Measurements from ENCODE around the gene TEX14.
"Not testable (repeated sequence)": the region's sequence is repeated elsewhere in the genome, so short reads cannot be mapped to it uniquely, and the experiment has no call there.

TEX14 gene

DNA sequence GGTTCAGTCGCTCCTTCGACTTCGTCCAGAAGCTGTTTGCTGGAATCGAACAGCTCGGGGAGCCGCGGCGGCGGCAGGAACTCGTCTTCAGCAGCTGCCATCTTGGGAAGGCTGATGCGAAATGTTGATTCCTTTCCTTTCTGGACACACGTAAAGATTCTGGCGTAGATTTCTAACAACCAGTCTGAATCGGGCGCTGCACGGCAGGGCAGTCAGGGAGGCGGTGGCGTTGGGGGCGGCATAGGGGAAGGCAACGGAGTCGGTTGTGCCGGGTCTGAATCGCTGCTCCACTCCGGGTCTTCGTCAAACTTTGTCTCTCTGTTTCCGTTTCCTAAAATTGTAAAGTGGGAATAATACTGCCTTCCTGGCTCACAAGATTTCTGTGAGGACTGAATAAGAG lies 30.3 kb downstream of the TEX14 start:
- H3K4me3 ChIP-seq (ENCODE audit: low read length), result no peak overlapping the region
- TF ChIP-seq, protein P1, sequence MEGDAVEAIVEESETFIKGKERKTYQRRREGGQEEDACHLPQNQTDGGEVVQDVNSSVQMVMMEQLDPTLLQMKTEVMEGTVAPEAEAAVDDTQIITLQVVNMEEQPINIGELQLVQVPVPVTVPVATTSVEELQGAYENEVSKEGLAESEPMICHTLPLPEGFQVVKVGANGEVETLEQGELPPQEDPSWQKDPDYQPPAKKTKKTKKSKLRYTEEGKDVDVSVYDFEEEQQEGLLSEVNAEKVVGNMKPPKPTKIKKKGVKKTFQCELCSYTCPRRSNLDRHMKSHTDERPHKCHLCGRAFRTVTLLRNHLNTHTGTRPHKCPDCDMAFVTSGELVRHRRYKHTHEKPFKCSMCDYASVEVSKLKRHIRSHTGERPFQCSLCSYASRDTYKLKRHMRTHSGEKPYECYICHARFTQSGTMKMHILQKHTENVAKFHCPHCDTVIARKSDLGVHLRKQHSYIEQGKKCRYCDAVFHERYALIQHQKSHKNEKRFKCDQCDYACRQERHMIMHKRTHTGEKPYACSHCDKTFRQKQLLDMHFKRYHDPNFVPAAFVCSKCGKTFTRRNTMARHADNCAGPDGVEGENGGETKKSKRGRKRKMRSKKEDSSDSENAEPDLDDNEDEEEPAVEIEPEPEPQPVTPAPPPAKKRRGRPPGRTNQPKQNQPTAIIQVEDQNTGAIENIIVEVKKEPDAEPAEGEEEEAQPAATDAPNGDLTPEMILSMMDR (conservative IDR thresholded peaks at IDR 0.05; ENCODE audit: low read length), result no peak
- no peak for DNase-seq (ENCODE audit: low read depth)

DNA sequence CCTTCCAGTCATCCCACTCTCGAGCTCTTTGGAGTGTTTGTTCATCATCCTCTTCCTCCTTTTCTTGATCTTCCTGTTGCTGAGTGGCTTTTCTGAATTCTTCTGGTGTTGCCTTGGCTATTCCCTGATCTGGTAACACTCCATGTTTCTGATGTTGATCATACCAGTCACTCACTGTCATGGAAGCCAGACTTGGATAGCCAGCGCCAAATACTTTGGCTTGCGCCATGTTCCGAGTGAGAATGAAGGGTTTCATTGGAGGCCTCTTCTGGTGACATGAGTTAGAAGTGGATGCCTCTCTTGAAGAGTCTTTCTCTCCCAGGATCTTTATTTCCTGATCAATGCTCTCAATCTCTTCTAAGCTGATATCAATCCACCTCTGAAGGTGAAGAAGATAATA lies 31.2 kb downstream of the TEX14 start:
- no peak overlapping the region for H3K4me3 ChIP-seq (ENCODE audit: low read length)
- no peak for DNase-seq (ENCODE audit: low read depth)
- TF ChIP-seq, protein P1 (conservative IDR thresholded peaks at IDR 0.05; ENCODE audit: low read length), result no peak

DNA sequence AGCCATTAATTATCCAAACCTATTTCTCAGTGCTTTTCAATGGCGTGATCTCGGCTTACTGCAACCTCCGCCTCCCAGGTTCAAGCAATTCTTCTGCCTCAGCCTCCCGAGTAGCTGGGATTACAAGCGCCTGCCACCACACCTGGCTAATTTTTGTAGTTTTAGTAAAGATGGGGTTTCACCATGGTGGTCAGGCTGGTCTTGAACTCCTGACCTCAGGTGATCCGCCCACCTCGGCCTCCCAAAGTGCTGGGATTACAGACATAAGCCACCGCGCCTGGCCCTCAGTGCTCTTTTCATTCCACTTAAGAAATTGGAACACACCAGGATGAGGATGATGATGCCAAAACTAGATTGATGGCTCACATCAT lies 32.1 kb downstream of the TEX14 start:
- H3K4me3 ChIP-seq (ENCODE audit: low read length), result peak overlapping the region; percentile 49
- not testable (repeated sequence) for DNase-seq (ENCODE audit: low read depth)

DNA sequence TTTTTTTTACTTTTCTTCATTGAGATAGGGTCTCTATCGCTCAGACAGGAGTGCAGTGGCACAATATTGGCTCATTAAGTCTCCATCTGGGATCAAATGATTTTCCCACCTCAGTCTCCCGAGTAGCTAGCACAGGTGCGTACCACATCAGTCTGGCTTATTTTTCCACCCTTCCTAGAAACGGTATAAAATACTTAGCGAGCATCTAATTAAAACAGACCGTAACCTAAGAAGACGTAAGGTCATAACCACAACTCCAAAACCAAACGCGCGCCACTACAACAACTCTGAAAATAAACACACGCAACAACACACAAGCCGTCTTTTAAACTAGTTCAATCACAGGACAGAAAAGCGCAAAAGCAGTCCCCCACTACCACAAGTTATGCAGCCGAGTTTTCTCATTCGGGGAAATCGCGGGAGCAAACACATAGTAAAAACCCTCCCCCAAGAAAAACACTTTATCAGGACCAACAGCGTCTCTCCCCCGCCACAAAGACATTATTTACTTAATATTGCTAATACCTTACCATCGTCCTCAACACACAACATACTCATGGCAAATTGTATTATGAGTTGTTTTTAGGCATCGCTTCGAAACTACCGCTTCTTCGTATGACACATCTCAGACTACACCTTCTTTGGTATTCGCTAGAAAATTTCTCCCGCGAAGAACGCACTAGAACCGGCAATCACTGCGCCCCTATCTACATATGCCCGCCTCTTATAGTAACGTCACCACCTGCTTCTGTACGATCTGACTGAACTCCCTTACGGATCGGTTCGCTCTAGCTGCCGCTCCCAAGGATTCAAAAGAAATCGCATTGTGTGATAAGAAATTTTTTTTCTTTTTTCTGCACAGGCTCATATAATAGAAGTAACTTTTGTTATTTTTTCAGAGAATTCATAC lies 32.8 kb downstream of the TEX14 start:
- TF ChIP-seq, protein P1 (conservative IDR thresholded peaks at IDR 0.05; ENCODE audit: low read length), result no peak
- peak; percentile 88 for DNase-seq (ENCODE audit: low read depth)
- H3K4me3 ChIP-seq (ENCODE audit: low read length), result peak overlapping the region; percentile 49

DNA sequence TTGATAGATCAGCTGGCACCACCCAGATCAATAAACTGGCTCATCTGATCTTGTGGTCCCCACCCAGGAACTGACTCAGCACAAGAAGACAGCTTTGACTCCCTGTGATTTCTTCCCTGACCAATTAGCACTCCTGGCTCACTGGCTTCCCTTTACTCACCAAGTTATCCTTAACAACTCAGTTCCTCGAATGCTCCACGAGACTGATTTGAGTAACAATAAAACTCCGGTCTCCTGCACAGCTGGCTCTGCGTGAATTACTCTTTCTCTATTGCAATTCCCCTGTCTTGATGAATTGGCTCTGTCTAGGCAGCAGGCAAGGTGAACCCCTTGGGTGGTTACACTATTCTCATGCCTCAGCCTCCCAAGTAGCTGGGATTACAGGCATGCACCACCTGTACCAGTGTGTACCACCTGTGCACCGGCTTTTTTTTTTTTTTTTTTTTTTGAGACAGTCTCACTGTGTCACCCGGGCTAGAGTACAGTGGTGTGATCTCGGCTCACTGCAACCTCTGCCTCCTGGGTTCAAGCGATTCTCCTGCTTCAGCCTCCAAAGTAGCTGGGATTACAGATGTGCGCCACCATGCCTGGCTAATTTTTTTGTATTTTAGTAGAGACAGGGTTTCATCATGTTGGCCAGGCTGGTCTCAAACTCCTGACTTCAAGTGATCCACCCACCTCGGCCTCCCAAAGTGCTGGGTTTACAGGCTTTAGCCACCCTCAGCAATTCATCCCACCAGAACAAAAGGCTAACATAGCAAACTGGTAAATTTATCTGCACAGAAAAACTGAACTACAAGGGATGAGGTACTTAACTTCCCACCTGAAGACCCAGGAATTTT lies 33.7 kb downstream of the TEX14 start:
- H3K4me3 ChIP-seq (ENCODE audit: low read length), result not testable (repeated sequence)
- DNase-seq (ENCODE audit: low read depth), result peak; percentile 5

DNA sequence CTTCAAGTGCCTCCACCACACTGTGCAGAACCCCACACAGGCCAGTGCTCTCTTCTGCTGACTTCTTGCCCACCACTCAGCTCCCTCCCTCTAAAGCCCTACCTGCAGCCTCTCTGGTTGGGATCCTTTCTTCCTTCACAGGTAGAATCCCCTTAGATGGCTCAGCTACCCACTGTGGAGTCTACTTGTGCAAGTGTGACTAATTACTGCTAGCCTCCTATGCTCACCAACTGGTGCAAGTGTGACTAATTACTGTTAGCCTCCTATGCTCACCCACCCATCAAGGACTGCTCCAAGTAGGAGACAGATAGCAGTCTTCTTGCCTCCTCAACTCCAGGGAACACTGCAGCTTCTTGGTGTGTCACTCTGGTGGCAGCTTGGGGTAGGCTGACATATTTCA lies 43.6 kb downstream of the TEX14 start:
- TF ChIP-seq, protein P1 (conservative IDR thresholded peaks at IDR 0.05; ENCODE audit: low read length), result no peak
- no peak overlapping the region for H3K4me3 ChIP-seq (ENCODE audit: low read length)
- no peak for DNase-seq (ENCODE audit: low read depth)

DNA sequence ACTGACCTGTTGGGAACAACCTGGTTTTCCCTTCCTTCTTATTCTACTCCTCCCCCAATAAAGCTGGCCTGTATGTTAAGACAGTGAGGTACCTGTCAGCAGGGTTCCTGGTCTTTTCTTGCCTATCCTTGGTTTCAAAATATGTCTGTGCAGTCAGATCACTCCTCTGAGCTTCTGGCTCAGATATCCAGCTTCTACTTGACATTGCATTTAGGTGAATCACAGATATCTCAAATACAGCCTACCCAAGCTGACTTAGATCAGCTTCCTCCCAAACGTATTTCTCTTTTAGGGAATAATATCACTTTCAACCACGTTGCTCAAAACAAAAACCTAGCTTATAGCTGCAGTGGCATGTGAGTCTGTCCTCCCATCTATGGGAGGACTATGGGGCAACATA lies 48.7 kb downstream of the TEX14 start:
- TF ChIP-seq, protein P1 (conservative IDR thresholded peaks at IDR 0.05; ENCODE audit: low read length), result no peak
- DNase-seq (ENCODE audit: low read depth), result peak; percentile 57

DNA sequence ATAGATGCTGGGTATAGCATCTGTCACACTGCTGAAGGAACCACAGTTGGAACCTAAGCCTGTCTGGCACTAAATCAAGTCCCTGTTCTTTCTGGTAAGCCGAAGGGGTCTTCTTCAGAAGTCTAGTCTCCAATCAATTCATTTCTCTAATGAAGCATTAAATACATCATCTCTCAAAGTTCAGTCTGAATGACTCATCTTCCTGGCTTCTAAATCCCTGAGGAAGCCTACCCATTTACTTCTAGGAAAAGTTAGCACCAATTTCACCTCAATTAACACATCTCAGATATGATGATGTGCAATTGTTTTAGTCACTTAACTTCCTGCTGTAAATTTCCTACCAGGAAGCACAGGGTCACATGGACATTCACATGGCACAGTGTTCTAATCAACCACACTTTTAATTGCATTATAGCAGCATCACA lies 49.9 kb downstream of the TEX14 start:
- no peak for DNase-seq (ENCODE audit: low read depth)
- H3K4me3 ChIP-seq (ENCODE audit: low read length), result no peak overlapping the region
- TF ChIP-seq, protein P1 (conservative IDR thresholded peaks at IDR 0.05; ENCODE audit: low read length), result no peak

More for the DNA sequence above, 48.7 kb downstream of the TEX14 start:
- H3K4me3 ChIP-seq (ENCODE audit: low read length), result no peak overlapping the region

Measured in AG10803 (cell line).